HEK293 (cell line): Measurements from ENCODE around the gene SRPX.

ENCODE experiments used
- CTCF ChIA-PET: fragments of 350-600 bp; formaldehyde crosslinking; extraction: SDS; loops from one replicate; lab custom pipeline; 2021; ENCODE audit warnings: antibody characterized with exemption; lab: Yijun Ruan, JAX
- POLR2A ChIA-PET: fragments of 300-600 bp; formaldehyde crosslinking; extraction: SDS; loops from one replicate; lab custom pipeline; 2020; ENCODE audit warnings: antibody characterized with exemption, inconsistent platforms; lab: Yijun Ruan, JAX
- H3K27ac ChIP-seq: fragments of 200-500 bp; sonication (Bioruptor generic); 2 replicates; pipeline ENCODE4 v1.5.1; 2014; ENCODE audit warnings: low read depth, low read length, control low read depth, inconsistent platforms; ENCODE audit errors: extremely low read depth
- H3K36me3 ChIP-seq, 2 experiments: fragments of 200-500 bp in 1 of 2; sonication (Bioruptor generic) in 1 of 2; 1 replicate in 1 of 2; 2 replicates in 1 of 2; pipeline ENCODE4 v1.5.1; 2014 to 2017; ENCODE audit warnings: inconsistent platforms in 2 of 2, low read length in 2 of 2; ENCODE audit not compliant: control insufficient read depth in 2 of 2, insufficient read depth in 1 of 2
- H3K4me1 ChIP-seq: fragments of 200-500 bp; sonication (Bioruptor generic); 2 replicates; pipeline ENCODE4 v1.5.1; 2014; ENCODE audit warnings: mild to moderate bottlenecking, low read length, inconsistent platforms; ENCODE audit not compliant: control insufficient read depth, insufficient read depth
- H3K4me3 ChIP-seq: 2 replicates; pipeline ENCODE4 v1.5.1; 2011; ENCODE audit warnings: low read depth, mild to moderate bottlenecking, control low read depth, low read length, moderate library complexity
- H3K9me3 ChIP-seq: fragments of 200-500 bp; sonication (Bioruptor generic); 2 replicates; pipeline ENCODE4 v1.5.1; 2014; ENCODE audit warnings: low read depth, low read length, inconsistent platforms; ENCODE audit not compliant: control insufficient read depth, insufficient read depth
- FEZF1 ChIP-seq: fragments of 450-650 bp; formaldehyde crosslinking; IDR thresholded peaks from 2 replicates; pipeline ENCODE4 v1.5.1; 2016; ENCODE audit warnings: missing biosample characterization, missing genetic modification characterization
- GLI4 ChIP-seq: fragments of 450-650 bp; formaldehyde crosslinking; IDR thresholded peaks from 2 replicates; pipeline ENCODE4 v1.5.1; 2016; ENCODE audit warnings: missing biosample characterization, missing genetic modification characterization
- GLIS2 ChIP-seq: fragments of 450-650 bp; formaldehyde crosslinking; IDR thresholded peaks from 2 replicates; pipeline ENCODE4 v1.5.1; 2016; ENCODE audit warnings: missing biosample characterization, missing genetic modification characterization
- HOXD13 ChIP-seq: sonication (generic); formaldehyde crosslinking; IDR thresholded peaks from 2 replicates; pipeline ENCODE4 v1.8.0; 2022; ENCODE audit warnings: missing genetic modification reagents, borderline replicate concordance
- MEIS1 ChIP-seq: sonication (generic); formaldehyde crosslinking; IDR thresholded peaks from 2 replicates; pipeline ENCODE4 v1.8.1; 2022; ENCODE audit warnings: missing genetic modification reagents, mild to moderate bottlenecking, borderline replicate concordance
- REPIN1 ChIP-seq: fragments of 450-650 bp; formaldehyde crosslinking; IDR thresholded peaks from 2 replicates; pipeline ENCODE4 v1.5.1; 2017; ENCODE audit warnings: missing biosample characterization, missing genetic modification characterization, low read depth
- SALL2 ChIP-seq: fragments of 450-650 bp; formaldehyde crosslinking; IDR thresholded peaks from 2 replicates; pipeline ENCODE4 v1.5.0; 2017; ENCODE audit warnings: missing biosample characterization, mild to moderate bottlenecking, missing genetic modification characterization, borderline replicate concordance
- WT1 ChIP-seq: fragments of 450-650 bp; formaldehyde crosslinking; IDR thresholded peaks from 2 replicates; pipeline ENCODE4 v1.5.1; 2016; ENCODE audit warnings: missing biosample characterization, missing genetic modification characterization
- ZFP69B ChIP-seq: fragments of 450-650 bp; formaldehyde crosslinking; IDR thresholded peaks from 2 replicates; pipeline ENCODE4 v1.5.1; 2016; ENCODE audit warnings: missing biosample characterization, missing genetic modification characterization
- ZNF10 ChIP-seq: fragments of 450-650 bp; formaldehyde crosslinking; IDR thresholded peaks from 2 replicates; pipeline ENCODE4 v1.5.1; 2017; ENCODE audit warnings: missing biosample characterization, missing genetic modification characterization
- ZNF112 ChIP-seq: fragments of 450-650 bp; formaldehyde crosslinking; IDR thresholded peaks from 2 replicates; pipeline ENCODE4 v1.5.0; 2017; ENCODE audit warnings: missing biosample characterization, missing genetic modification characterization
- ZNF2 ChIP-seq: fragments of 450-650 bp; formaldehyde crosslinking; IDR thresholded peaks from 2 replicates; pipeline ENCODE4 v1.5.1; 2016; ENCODE audit warnings: missing biosample characterization, missing genetic modification characterization
- ZNF223 ChIP-seq: fragments of 450-650 bp; formaldehyde crosslinking; IDR thresholded peaks from 2 replicates; pipeline ENCODE4 v1.5.1; 2016; ENCODE audit warnings: missing biosample characterization, missing genetic modification characterization
- ZNF354C ChIP-seq: fragments of 450-650 bp; formaldehyde crosslinking; IDR thresholded peaks from 2 replicates; pipeline ENCODE4 v1.5.1; 2016; ENCODE audit warnings: missing biosample characterization, missing genetic modification characterization, low read depth, borderline replicate concordance
- ZNF48 ChIP-seq: fragments of 450-650 bp; formaldehyde crosslinking; IDR thresholded peaks from 2 replicates; pipeline ENCODE4 v1.5.1; 2016; ENCODE audit warnings: missing biosample characterization, missing genetic modification characterization
- ZNF596 ChIP-seq: fragments of 450-650 bp; IDR thresholded peaks from 2 replicates; pipeline ENCODE4 v1.5.0; 2018; ENCODE audit warnings: missing biosample characterization, mild to moderate bottlenecking, missing genetic modification characterization, moderate library complexity
- ZNF701 ChIP-seq: fragments of 450-650 bp; formaldehyde crosslinking; IDR thresholded peaks from 2 replicates; pipeline ENCODE4 v1.5.1; 2016; ENCODE audit warnings: missing biosample characterization, missing genetic modification characterization
- ZNF792 ChIP-seq: fragments of 450-650 bp; formaldehyde crosslinking; IDR thresholded peaks from 2 replicates; pipeline ENCODE4 v1.5.1; 2016; ENCODE audit warnings: missing biosample characterization, missing genetic modification characterization
- ZNF830 ChIP-seq: fragments of 450-650 bp; IDR thresholded peaks from 2 replicates; pipeline ENCODE4 v1.5.0; 2018; ENCODE audit warnings: missing biosample characterization, missing genetic modification characterization, low read depth, mild to moderate bottlenecking, moderate library complexity
- TF ChIP-seq, protein P1 (sequence below): fragments of 450-650 bp; formaldehyde crosslinking; IDR thresholded peaks from 2 replicates; pipeline ENCODE4 v1.5.1; 2016; ENCODE audit warnings: missing biosample characterization, missing genetic modification characterization
- TF ChIP-seq, protein P2 (sequence below): fragments of 450-650 bp; formaldehyde crosslinking; IDR thresholded peaks from 2 replicates; pipeline ENCODE4 v1.5.1; 2016; ENCODE audit warnings: missing biosample characterization, missing genetic modification characterization
- TF ChIP-seq, protein P3 (sequence below): fragments of 450-650 bp; formaldehyde crosslinking; optimal IDR thresholded peaks from 2 replicates; pipeline ENCODE3; 2016; ENCODE audit warnings: missing biosample characterization, mild to moderate bottlenecking, missing genetic modification characterization
- TF ChIP-seq, protein P4 (sequence below): fragments of 450-650 bp; formaldehyde crosslinking; IDR thresholded peaks from 2 replicates; pipeline ENCODE4 v1.5.1; 2016; ENCODE audit warnings: missing biosample characterization, missing genetic modification characterization

Gene SRPX

DNA sequence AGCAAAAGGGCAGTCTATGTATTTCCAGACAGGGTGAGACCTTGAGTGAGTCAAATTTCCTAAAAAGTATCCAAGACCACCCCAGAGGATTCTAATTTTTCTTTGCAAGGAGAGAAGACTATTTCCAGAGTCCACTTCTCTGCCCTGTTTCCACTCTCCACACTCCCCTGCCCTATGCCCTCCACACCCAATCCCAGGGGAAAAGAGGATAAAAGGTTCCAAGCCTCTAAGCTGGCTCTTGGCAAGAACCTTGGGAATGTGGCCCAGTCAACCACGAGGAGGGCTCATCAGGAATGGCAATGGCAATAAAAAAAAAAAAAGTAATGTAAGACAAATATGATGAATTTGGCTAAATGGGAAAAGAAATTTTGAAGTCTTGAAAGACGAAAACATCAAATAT is 65.9 kb downstream of the SRPX start:
- ChIA-PET CTCF (interaction anchor here (0.5 kb wide), 1 partner anchor 330 kb away, joined by 3 read pairs; no protein-coding TSS in a partner anchor), POLR2A (no interaction called here)
- Histone ChIP-seq H3K4me3 (no peak overlapping the region), H3K36me3 (no peaks in the 10 kb centered on the region), H3K27ac (no peak overlapping the region), H3K9me3 (no peaks in the 10 kb centered on the region), H3K4me1 (no peaks in the 10 kb centered on the region)
- TF ChIP-seq, protein P1, sequence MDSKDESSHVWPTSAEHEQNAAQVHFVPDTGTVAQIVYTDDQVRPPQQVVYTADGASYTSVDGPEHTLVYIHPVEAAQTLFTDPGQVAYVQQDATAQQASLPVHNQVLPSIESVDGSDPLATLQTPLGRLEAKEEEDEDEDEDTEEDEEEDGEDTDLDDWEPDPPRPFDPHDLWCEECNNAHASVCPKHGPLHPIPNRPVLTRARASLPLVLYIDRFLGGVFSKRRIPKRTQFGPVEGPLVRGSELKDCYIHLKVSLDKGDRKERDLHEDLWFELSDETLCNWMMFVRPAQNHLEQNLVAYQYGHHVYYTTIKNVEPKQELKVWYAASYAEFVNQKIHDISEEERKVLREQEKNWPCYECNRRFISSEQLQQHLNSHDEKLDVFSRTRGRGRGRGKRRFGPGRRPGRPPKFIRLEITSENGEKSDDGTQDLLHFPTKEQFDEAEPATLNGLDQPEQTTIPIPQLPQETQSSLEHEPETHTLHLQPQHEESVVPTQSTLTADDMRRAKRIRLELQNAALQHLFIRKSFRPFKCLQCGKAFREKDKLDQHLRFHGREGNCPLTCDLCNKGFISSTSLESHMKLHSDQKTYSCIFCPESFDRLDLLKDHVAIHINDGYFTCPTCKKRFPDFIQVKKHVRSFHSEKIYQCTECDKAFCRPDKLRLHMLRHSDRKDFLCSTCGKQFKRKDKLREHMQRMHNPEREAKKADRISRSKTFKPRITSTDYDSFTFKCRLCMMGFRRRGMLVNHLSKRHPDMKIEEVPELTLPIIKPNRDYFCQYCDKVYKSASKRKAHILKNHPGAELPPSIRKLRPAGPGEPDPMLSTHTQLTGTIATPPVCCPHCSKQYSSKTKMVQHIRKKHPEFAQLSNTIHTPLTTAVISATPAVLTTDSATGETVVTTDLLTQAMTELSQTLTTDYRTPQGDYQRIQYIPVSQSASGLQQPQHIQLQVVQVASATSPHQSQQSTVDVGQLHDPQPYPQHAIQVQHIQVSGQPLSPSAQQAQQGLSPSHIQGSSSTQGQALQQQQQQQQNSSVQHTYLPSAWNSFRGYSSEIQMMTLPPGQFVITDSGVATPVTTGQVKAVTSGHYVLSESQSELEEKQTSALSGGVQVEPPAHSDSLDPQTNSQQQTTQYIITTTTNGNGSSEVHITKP (tag by site-specific recombination) = no peak
- TF ChIP-seq, protein P2, sequence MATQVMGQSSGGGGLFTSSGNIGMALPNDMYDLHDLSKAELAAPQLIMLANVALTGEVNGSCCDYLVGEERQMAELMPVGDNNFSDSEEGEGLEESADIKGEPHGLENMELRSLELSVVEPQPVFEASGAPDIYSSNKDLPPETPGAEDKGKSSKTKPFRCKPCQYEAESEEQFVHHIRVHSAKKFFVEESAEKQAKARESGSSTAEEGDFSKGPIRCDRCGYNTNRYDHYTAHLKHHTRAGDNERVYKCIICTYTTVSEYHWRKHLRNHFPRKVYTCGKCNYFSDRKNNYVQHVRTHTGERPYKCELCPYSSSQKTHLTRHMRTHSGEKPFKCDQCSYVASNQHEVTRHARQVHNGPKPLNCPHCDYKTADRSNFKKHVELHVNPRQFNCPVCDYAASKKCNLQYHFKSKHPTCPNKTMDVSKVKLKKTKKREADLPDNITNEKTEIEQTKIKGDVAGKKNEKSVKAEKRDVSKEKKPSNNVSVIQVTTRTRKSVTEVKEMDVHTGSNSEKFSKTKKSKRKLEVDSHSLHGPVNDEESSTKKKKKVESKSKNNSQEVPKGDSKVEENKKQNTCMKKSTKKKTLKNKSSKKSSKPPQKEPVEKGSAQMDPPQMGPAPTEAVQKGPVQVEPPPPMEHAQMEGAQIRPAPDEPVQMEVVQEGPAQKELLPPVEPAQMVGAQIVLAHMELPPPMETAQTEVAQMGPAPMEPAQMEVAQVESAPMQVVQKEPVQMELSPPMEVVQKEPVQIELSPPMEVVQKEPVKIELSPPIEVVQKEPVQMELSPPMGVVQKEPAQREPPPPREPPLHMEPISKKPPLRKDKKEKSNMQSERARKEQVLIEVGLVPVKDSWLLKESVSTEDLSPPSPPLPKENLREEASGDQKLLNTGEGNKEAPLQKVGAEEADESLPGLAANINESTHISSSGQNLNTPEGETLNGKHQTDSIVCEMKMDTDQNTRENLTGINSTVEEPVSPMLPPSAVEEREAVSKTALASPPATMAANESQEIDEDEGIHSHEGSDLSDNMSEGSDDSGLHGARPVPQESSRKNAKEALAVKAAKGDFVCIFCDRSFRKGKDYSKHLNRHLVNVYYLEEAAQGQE (tag by site-specific recombination) = no peak
- no peak for TF ChIP-seq SALL2 (tag by site-specific recombination)
- TF ChIP-seq HOXD13 (CRISPR knock-in tag) = no peak

DNA sequence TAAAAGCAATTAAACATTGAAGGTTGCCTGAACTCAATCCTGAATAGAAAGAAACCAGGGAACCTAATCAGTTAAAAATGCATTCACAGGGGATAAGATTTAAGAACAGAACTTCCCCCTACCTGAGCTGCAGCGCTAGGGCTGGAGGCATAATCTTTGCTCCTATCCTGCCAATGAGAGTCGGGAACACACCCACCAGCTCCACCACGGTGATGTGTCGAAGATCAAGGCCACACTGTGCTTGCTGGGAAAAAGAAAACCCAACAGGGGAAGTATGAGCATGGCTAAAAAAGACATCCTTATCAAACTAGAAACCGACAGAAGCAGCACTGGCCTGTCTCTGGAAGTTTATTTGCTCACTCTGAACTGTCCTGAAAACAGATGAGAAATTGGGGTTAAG is 66.3 kb downstream of the SRPX start:
- H3K27ac ChIP-seq = no peak overlapping the region
- no peak for TF ChIP-seq ZFP69B
- no peak for TF ChIP-seq ZNF2 (tag by site-specific recombination)
- no peak for TF ChIP-seq ZNF792 (tag by site-specific recombination)
- TF ChIP-seq WT1 = no peak
- TF ChIP-seq ZNF10 = no peak
- H3K36me3 ChIP-seq = no peaks in the 10 kb centered on the region
- ChIA-PET POLR2A (no interaction called here), CTCF (interaction anchor here (0.5 kb wide), 1 partner anchor 329 kb away, joined by 3 read pairs; no protein-coding TSS in a partner anchor)
- H3K4me1 ChIP-seq = no peaks in the 10 kb centered on the region
- no peaks in the 10 kb centered on the region for H3K9me3 ChIP-seq
- H3K4me3 ChIP-seq = no peak overlapping the region

DNA sequence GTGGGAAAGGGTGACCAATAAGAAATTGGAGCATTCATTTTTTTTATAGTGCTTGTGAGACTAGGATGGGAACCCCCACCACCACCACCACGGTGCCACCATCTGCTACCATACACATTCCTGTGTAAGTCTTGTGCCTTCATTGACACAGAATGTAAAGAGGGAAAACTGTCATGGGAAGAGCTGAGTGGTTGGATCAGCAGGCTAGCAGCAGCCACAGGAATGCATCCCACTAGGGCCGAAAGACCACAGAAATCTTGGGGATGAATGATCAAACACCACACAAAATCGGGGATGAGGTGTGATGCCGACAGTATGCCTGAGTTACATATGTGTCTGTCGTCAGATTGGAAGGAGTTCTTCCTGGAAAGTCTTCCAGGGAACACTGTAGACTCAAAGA is 69.2 kb downstream of the SRPX start:
- no peaks in the 10 kb centered on the region for H3K36me3 ChIP-seq
- ChIA-PET CTCF (interaction anchor here (1.2 to 2.4 kb wide), 3 partner anchors 9 to 15 kb away, joined by 3 to 8 read pairs (median 3); no protein-coding TSS in a partner anchor), POLR2A (no interaction called here)
- no peak overlapping the region for H3K27ac ChIP-seq
- no peaks in the 10 kb centered on the region for H3K4me1 ChIP-seq
- H3K9me3 ChIP-seq = no peaks in the 10 kb centered on the region
- no peak overlapping the region for H3K4me3 ChIP-seq
- TF ChIP-seq ZNF112 = no peak
- TF ChIP-seq, protein P3, sequence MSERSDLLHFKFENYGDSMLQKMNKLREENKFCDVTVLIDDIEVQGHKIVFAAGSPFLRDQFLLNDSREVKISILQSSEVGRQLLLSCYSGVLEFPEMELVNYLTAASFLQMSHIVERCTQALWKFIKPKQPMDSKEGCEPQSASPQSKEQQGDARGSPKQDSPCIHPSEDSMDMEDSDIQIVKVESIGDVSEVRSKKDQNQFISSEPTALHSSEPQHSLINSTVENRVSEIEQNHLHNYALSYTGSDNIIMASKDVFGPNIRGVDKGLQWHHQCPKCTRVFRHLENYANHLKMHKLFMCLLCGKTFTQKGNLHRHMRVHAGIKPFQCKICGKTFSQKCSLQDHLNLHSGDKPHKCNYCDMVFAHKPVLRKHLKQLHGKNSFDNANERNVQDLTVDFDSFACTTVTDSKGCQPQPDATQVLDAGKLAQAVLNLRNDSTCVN (tag by site-specific recombination) = no peak
- no peak for TF ChIP-seq ZNF48 (tag by site-specific recombination)
- TF ChIP-seq ZNF354C (tag by site-specific recombination) = no peak
- TF ChIP-seq GLIS2 (tag by site-specific recombination) = no peak
- TF ChIP-seq ZNF701 (tag by site-specific recombination) = no peak
- TF ChIP-seq ZNF596 = no peak
- TF ChIP-seq, protein P4, sequence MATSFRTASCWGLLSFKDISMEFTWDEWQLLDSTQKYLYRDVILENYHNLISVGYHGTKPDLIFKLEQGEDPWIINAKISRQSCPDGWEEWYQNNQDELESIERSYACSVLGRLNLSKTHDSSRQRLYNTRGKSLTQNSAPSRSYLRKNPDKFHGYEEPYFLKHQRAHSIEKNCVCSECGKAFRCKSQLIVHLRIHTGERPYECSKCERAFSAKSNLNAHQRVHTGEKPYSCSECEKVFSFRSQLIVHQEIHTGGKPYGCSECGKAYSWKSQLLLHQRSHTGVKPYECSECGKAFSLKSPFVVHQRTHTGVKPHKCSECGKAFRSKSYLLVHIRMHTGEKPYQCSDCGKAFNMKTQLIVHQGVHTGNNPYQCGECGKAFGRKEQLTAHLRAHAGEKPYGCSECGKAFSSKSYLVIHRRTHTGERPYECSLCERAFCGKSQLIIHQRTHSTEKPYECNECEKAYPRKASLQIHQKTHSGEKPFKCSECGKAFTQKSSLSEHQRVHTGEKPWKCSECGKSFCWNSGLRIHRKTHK (tag by site-specific recombination) = no peak
- no peak for TF ChIP-seq MEIS1 (CRISPR knock-in tag)
- TF ChIP-seq ZNF830 (tag by site-specific recombination) = no peak
- no peak for TF ChIP-seq FEZF1 (tag by site-specific recombination)
- no peak for TF ChIP-seq REPIN1 (tag by site-specific recombination)
- no peak for TF ChIP-seq GLI4 (tag by site-specific recombination)
- TF ChIP-seq ZNF223 = no peak
